SIG-M5 (cell line): ENCODE measurements around the gene STMP1.

Experiments used
- DNase-seq: peaks from one replicate; lab custom pipeline; 2025; lab: John Stamatoyannopoulos, UW

Gene STMP1

DNA sequence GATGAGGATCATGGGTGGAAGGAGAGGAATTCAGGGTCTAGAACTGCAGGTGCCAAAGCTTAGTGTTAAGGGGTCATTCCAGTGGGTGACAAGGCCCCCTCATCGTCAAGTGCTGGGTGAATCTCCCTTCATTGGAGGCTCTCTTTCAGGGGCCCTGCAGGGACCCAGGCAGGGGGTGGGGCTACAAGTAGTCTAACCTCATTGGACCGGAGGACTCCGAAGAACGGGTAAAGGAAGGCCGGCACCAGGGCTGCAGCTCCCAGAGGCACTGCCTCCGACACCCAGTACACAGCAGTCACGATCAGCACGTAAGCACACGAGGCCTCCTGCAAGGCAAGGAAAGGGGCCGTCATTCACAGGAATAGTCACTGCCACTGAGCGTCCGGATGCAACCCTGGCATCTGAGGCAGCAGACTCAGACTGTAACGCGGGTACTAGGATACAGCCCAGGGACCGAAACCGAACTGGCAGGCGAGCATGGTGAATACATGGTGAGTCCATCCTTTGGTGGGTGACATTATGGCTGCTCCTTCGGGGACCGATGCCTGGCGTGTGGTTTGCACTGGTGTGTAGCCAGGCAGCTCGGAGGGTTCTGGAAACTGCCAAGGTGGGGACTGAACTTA, 59.0 kb downstream of the STMP1 start:
- DNase-seq: no peak

DNA sequence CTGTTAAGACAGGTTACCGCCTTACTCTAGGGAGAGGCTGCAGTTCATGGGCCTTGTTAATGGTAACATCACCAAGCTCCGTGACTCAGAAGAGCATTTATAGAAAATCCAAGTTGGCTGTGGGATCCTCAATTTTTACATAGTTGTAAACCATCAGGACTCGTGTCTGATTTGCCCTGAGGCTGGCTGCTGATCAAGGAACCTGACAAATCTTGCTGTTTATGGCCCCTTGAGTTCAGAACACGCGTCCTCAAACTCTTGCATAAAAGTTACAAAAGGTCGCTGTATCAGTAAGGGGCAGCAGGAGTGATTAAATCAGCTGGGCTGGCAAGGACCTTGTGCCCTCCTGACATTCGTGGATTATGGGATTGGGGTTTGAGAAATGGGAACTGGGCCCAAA, 61.1 kb downstream of the STMP1 start:
- no peak for DNase-seq
